ENCODE measurements around the gene DENND1A.
A peak's percentile ranks its signal among the peaks of the same experiment; 100 is the strongest.

DENND1A gene

GRCh38 chr9:123717581-123718175, 212.2 kb downstream of the DENND1A start:
- H3K27ac Mint-ChIP-seq = no peak overlapping the region
- H3K9me3 Mint-ChIP-seq = peaks cover 41% of the 10 kb centered on the region
- TF ChIP-seq CTCF (IDR thresholded peaks at IDR 0.05) = no peak
- H3K36me3 Mint-ChIP-seq (ENCODE audit: low read depth) = peaks cover 36% of the 10 kb centered on the region
- no peaks in the 10 kb centered on the region for H3K27me3 Mint-ChIP-seq (ENCODE audit: low read depth, poor library complexity)
- H3K4me1 Mint-ChIP-seq = peaks cover 24% of the 10 kb centered on the region
- H3K4me3 Mint-ChIP-seq = no peak overlapping the region
- DNase-seq = no peak

GRCh38 chr9:123716339-123716945, 213.5 kb downstream of the DENND1A start:
- H3K27me3 Mint-ChIP-seq (ENCODE audit: low read depth, poor library complexity) = no peaks in the 10 kb centered on the region
- peak overlapping the region; percentile 71 for H3K27ac Mint-ChIP-seq
- peaks cover 24% of the 10 kb centered on the region for H3K36me3 Mint-ChIP-seq (ENCODE audit: low read depth)
- peaks cover 29% of the 10 kb centered on the region for H3K9me3 Mint-ChIP-seq
- no peak for TF ChIP-seq CTCF (IDR thresholded peaks at IDR 0.05)
- DNase-seq = peak; percentile 10
- H3K4me1 Mint-ChIP-seq = peaks cover 24% of the 10 kb centered on the region
- no peak overlapping the region for H3K4me3 Mint-ChIP-seq

- no peaks in the 10 kb centered on the region for H3K27me3 Mint-ChIP-seq (ENCODE audit: low read depth, poor library complexity)
- H3K36me3 Mint-ChIP-seq (ENCODE audit: low read depth) = peaks cover 12% of the 10 kb centered on the region
- no peak for TF ChIP-seq CTCF (IDR thresholded peaks at IDR 0.05)
- no peak overlapping the region for H3K27ac Mint-ChIP-seq
- peaks cover 24% of the 10 kb centered on the region for H3K4me1 Mint-ChIP-seq
- peaks cover 17% of the 10 kb centered on the region for H3K9me3 Mint-ChIP-seq
- no peak for DNase-seq
- no peak overlapping the region for H3K4me3 Mint-ChIP-seq
Observed at GRCh38 chr9:123715258-123715657, 214.7 kb downstream of the DENND1A start.

- Mint-ChIP-seq H3K27me3 (ENCODE audit: low read depth, poor library complexity) (no peaks in the 10 kb centered on the region), H3K9me3 (peaks cover 2% of the 10 kb centered on the region), H3K36me3 (ENCODE audit: low read depth) (no peaks in the 10 kb centered on the region), H3K4me1 (peaks cover 24% of the 10 kb centered on the region), H3K4me3 (no peak overlapping the region), H3K27ac (no peak overlapping the region)
- TF ChIP-seq CTCF (IDR thresholded peaks at IDR 0.05) = no peak
- DNase-seq = no peak
Observed at GRCh38 chr9:123713282-123713681, 216.6 kb downstream of the DENND1A start.

- no peak for DNase-seq
- no peak for TF ChIP-seq CTCF (IDR thresholded peaks at IDR 0.05)
- Mint-ChIP-seq H3K4me3 (no peak overlapping the region), H3K27ac (no peak overlapping the region), H3K9me3 (no peaks in the 10 kb centered on the region), H3K36me3 (ENCODE audit: low read depth) (no peaks in the 10 kb centered on the region), H3K4me1 (peaks cover 17% of the 10 kb centered on the region), H3K27me3 (ENCODE audit: low read depth, poor library complexity) (no peaks in the 10 kb centered on the region)
Observed at GRCh38 chr9:123712399-123712798, 217.5 kb downstream of the DENND1A start.

GRCh38 chr9:123710299-123710698, 219.6 kb downstream of the DENND1A start:
- Mint-ChIP-seq H3K27ac (no peak overlapping the region), H3K9me3 (peaks cover 5% of the 10 kb centered on the region), H3K36me3 (ENCODE audit: low read depth) (peaks cover 10% of the 10 kb centered on the region), H3K27me3 (ENCODE audit: low read depth, poor library complexity) (no peaks in the 10 kb centered on the region), H3K4me3 (no peak overlapping the region), H3K4me1 (no peaks in the 10 kb centered on the region)
- no peak for DNase-seq
- TF ChIP-seq CTCF (IDR thresholded peaks at IDR 0.05) = no peak
